Posterior vena cava (tissue), 2 donors: ENCODE data around the gene OR51E1. TPM values are rescaled to one million over a fixed set of nuclear protein-coding genes. Genes with fewer than 3 reads are reported as not detected.

Experiments
- DNase-seq: peaks from one replicate; pipeline ENCODE4 v3.0.0-alpha.2; 2020; ENCODE audit warnings: low spot score
- intact Hi-C, 2 donors: fragments of 100-400 bp; cut with DNase I; formaldehyde crosslinking; loops; one replicate each; pipeline versions ENCODE4 v1.14.1 to v1.14.2; 2022 to 2023
- long read RNA-seq, 2 donors: library from polyadenylated mRNA; unstranded; transcript quantifications; one replicate each; pipeline ENCODE4 v2.0.0, GENCODE V29; 2020 to 2021
- total RNA-seq, 2 donors: library from RNA; stranded (reverse); fragmentation: NEBNext Ultra II Directional; extraction: Animal tissue kit (Norgen Biotek cat#: 25700); gene quantifications; one replicate each; pipeline ENCODE4 v1.2.1, GENCODE V29; 2021
- donor health status: DM: yes; HTN: yes; CAD: no.
- donor health status: DM: yes; HTN: yes; CAD: no.

Gene OR51E1, protein sequence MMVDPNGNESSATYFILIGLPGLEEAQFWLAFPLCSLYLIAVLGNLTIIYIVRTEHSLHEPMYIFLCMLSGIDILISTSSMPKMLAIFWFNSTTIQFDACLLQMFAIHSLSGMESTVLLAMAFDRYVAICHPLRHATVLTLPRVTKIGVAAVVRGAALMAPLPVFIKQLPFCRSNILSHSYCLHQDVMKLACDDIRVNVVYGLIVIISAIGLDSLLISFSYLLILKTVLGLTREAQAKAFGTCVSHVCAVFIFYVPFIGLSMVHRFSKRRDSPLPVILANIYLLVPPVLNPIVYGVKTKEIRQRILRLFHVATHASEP
- total RNA-seq = 1 to 10 TPM in 1 of 2 donors, under 1 TPM in 1; 0.67 to 1.0 TPM
- long read RNA-seq, donor 1, partial matches to known transcripts = 0 of 3 reads
- long read RNA-seq, donor 1, other reads (novel, unspliced or antisense) = 0 of 3 reads
- long read RNA-seq, donor 2, partial matches to known transcripts = 0 of 2 reads
- long read RNA-seq, donor 2, other reads (novel, unspliced or antisense) = 0 of 2 reads

DNA sequence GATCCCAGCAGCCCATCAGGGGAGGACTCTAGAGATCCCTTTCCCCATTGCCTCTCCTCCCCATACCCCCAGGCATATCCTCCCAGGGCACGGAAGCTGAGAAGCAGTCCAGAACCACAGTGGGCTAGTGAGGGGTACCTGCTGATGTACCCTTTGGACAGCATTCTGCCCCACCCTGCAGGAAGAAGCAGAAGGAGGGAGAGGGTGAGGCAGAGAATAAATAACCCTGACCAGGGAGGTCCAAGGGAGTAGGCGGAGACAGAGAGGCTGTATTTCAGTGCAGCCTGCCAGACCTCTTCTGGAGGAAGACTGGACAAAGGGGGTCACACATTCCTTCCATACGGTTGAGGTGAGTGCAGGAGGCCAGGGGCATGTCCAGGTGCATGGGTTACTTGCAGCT is at the start of gene OR51E1:
Gene OR51E1, plus strand, starts transcription at position 301 of the 400 bp plus-strand sequence. CDS start 8,545 bp downstream, outside the sequence.
- no peak for DNase-seq
- intact Hi-C loops = no loop called here

DNA sequence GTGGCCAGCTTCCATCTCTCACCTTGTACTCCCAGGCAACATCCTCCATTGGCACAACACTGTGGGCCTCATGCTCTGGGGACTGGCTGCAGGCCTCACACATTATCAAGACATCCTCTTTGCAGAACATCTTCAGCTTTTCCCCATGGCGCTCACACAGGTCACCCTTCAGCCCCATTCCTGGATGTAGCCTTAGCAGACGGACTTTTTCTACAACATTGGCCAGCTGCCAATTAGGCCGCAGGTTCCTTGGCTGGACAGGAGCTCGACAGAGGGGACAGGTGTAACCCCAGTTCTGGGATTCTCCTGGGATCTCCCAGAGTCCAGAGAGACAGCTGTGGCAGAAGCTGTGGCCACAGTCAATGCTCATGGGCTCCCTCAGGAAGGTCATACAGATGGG is 38.7 kb upstream of the OR51E1 start:
- intact Hi-C loops = no loop called here
- no peak for DNase-seq

DNA sequence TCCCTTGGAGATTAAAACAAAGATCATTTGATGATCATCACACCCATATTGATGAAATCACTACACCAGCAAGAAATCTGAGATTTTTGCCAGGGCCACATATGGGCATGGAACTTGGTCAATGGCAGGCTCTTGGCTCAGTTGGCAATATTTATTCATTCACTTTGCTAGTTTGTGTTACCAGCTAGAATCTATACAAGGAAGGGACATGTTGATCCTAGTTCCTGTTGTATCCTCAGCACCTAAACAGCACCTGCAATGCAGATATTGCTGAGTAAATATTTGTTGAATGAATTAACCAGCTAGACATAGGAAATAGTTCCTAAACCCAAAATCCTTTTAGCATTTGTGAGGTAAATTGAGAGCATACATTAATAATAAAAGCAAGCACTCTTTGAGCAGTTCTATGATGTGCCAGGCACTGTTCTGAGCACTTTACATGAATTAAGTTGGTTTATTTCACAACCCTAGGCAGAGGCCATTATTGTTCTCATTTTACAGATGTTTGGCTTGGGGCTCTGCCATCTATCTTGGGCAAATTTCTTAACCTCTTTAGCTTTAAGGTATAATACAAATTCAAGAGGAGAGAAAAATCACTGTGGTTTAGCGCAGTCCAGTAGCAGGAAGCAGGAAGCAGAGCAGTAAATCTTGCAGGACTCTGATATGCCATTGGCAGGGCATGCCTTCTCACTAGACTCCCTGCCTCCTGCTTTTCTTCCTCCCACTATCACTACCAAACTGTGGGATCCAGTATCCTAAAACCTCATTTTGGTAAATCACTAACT is 37.4 kb upstream of the OR51E1 start:
- intact Hi-C loops = no loop called here
- no peak for DNase-seq

DNA sequence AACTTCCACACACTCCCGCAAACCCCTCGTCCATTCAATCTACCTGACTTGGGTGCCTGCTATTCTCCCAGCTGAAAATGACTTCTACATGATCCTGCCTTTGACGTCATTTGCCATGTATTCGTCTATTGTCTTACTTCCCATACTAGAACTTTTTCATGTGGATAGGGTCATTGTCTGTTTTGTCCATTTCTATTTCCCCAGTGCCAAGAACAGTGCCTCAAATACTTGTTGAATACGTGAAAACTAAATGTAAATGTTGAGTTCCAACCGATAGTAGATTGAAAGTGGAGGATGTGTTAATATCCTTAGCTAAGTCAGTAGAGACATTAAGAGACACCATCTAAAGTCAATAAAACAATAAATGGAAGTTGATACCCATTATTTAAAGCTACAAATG is 36.7 kb upstream of the OR51E1 start:
- intact Hi-C loops = no loop called here
- no peak for DNase-seq

DNA sequence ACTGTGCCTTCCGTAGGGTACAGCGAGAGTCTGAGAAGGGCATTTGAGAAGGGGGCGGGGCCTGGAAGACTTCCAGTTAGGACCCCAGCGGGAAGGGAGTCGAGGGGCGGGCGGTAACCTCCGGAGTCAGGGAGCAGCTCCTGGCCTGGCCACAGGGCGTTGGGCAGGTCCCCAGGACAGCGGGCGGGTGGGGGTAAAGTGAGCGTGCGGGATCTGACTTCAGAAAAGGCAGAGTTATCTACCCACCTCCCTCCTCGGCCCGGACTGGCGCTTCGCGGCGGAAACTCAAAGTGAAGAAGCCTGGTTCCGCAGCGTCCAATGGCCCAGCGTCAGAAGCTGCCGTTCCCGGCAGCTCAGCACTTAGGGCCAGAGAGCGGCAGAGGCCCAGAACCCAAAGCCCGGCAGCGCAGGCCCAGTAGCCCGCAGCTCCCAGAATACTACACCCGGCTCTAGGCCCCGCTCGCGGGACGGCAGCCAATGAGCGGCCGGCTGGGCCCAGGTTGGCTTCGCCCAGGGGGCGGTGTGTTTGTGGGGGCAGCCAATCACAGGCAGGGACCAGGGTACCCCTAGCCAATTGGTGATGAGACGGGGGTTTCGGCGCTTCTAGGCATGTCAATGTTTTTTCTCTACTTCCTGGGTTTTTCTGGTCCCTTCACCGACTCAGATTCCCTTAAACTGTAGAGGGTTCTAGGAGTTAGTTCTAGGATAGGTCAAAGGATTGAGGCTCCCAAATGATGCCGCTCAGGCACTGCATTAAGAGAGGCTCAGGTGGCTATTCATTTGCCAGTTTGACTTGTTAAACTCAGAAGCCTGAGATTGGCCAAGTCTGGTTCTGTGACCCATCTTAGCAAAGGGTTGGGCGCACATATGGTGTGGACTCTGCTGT is 35.8 kb upstream of the OR51E1 start, which contains the start of gene TRIM68:
Gene TRIM68, minus strand, starts transcription at position 451 of the 886 bp plus-strand sequence. CDS start 2,727 bp downstream, outside the sequence.
- intact Hi-C loops = no loop called here
- DNase-seq = peak; percentile 99

DNA sequence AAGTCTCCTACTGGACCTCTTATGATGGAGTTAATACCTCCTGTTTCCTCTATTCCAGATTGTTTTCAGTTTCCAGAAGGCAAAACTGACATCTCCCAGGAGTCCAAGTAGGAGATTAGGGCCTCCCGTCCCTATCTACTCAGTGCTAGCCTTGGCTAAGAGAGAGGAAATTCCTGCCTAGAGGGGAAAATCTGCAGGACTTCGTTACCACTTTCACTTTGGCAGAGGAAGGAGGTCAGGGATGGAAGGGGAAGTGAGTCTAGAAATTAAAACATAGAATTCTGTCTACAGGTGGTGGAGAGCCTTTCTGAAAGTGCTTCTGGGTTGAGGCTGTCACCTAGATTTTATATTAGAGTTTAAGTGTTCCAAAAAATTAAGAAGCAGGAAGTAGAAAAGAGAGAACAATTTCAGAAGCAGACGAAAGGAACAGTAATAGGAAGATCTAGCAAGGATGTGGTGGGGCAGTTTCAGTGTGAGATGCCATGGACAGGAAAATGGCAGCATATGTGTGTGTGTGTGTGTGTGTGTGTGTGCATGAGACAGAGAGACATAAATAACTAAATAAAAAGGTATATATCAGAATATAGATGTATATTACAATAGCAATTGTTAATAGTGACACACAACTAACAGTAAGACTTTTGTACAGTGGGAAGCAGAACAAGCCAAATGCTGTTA is 33.4 kb upstream of the OR51E1 start:
- intact Hi-C loops = no loop called here
- no peak for DNase-seq

DNA sequence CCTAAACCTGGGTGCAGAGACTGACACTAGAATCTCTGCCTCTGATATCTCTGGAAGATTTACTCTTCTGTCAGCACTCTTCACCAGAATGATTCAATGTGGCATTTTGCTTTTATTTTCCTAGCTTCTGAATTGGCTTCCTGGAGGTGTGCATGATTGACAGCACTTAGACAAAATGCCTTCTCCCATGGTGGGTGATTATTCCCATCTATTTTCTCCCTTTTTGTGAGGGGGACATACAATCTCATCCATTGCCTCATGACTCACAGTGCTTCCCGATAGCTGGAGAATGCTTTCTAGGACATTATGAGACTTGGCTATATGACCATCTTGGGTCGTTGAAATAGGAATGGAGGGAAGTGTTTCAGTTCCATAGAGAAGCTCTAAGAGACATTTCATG is 31.8 kb upstream of the OR51E1 start:
- DNase-seq = no peak
- intact Hi-C loops = no loop called here

DNA sequence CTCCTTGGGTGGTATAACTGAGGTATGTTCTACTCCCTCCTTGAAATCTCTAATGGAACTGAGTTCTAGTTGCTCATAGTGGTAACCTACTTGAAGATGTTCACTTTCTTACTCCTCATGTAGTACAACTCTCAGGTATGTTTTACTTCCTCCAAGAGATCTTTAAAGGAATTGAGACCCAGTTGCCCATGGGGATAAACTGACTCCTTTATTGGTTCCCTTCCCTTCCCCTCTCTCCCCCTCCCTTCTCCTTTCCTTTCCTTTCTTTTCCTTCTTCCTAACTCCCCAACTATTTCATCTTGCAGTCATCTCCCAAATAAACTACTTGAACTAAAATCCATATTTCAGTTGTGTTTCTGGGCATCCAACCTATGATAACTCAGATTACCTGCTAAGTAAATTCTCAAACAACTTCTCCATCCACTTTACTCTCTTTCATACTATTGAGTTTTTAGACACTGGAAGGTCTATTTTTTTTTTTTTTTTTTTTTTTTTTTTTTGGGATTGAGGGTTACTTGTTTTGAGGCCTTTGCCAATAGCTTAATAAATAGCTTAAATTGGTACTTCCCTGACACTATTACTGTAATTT is 27.8 kb upstream of the OR51E1 start:
- intact Hi-C loops = no loop called here
- DNase-seq = no peak

DNA sequence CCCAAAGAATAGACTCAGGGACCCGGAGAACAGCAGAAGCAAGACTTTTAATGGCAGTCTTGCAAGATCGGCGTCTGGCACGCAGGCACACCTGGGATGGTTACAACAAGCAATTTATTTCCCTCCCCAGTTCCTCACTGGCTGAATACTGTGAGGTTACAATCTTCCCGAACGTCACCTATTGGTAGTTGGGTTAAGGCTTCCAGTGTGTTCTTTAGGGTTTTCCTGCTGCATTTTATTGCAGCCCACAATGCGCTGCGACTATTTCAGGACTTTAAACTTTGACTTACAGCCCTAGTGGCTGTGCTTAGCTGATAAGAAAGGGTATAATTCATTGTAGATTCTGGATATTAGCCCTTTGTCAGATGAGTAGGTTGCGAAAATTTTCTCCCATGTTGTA is 24.3 kb upstream of the OR51E1 start:
- DNase-seq = no peak
- intact Hi-C loops = no loop called here

DNA sequence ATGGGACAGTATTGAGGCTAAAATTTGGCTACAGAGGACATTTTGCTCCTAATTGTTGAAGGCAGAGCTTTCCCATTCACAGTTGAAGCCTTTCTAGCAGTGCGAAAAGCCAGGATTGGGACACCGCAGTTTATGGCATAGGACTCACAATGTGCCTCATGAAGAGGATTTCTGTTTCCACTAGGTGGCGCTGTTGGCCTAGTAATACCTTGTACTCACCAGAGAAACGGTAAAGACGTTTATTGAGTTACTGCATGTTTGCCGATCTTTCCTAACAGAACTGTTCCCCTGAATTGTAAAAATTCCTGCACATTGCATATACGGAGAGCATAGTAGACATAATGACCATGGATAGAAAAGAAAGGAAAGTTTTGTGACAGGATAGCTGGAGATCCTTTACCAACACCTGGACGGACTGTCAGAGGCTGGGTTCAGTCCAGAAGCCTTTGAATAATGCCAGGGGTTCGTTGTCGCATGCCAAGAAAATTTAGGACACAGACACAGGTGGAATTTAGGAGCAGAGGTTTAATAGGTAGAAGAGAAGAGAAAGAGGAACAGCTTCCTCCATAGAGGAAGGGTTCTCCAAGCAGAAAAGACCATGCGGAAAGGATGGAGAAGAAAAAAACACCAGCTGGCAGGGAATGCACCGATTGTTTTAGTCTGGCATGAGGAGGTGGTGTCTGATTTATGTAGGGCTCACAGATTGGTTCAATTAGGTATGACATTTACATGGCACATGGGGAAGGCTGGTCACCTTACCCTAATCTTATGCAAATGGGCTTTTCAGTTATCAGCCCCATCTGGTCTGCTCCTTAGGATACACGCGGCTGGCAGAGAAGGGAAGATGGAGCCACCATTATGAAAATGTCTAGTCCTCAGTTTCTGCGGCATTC is 17.3 kb upstream of the OR51E1 start:
- no peak for DNase-seq
- intact Hi-C loops = no loop called here

DNA sequence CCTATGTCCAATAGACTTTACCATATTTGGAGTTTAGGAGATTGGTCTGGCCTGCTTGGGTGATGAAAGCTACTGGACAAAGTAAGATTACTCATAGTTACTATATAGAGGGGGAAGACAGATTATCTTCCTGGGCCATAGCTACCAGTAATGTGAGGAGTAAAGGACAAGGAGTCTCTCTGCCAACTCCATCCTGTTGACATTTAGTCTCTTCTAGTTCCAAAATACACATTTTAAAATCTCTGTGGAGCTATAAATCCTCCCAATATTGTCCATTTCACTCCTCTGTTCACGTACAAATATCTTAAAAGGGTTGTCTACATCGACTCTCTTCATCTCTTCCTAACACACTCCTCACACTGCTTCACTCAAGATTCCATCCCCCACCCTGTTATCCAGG is 7.6 kb upstream of the OR51E1 start:
- no peak for DNase-seq
- intact Hi-C loops = loop anchor here in 1 of 2 donors (10.0 kb wide), 1 partner anchor 369 kb away; no protein-coding TSS in a partner anchor

DNA sequence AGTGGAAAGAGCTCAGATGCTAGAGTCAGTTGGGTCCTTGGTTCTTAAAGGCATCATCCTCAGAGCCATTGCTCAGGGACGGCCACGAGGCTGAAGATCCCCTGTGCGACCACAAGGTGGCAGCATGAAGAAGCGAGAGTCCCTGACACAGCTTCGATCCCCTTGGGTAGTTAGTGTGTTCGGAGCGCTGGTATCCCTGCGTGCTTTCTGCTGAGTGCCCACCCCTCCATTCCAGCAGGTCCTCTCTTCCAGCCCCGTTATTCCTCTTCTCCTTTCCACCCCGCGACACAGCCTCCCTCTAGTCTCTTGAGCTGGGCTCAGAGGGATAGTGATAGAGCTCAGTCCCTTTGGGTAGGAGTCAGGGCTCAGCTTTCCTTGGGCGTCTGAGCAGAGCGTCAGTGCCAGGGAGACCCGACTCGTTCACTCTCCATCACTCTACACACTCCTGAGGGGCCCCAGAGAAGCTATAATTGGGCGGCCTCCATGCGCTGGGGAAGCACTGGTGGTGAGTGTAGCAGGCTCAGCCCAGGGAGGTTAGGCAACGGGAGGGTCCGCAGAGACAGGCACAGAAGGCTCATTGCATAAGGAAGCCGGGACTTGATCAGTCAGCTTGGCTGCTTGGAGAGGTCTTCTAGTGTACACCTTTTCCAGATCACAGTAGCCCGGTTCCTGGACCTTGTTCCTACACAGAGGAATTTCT is 6.7 kb upstream of the OR51E1 start, which contains the start of gene OR51D1:
Gene OR51D1, plus strand, starts transcription at position 516 of the 700 bp plus-strand sequence. CDS start 2,314 bp downstream, outside the sequence.
- DNase-seq = peak; percentile 85

DNA sequence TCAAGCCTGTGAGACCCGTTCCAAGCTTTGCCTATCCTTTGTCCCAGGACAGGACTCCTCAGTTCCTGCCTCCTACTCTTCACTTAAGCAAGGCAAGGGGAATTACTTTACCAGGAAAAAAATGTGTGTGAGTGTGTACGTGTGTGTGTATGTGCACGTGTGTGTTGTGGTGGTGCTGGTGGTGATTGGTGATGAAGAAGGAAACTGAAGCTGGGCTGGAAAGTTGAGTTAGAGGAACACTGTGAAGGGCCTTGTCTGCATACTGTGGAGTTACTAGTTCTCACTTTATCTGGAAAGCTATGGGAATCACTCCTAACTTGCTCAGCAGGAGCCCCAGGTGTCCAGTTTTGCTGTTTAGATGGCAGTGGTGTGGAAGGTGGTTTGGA is 6.1 kb upstream of the OR51E1 start:
- intact Hi-C loops = loop anchor here in 1 of 2 donors (10.0 kb wide), 1 partner anchor 367 kb away; no protein-coding TSS in a partner anchor
- no peak for DNase-seq

More for the DNA sequence above, 6.7 kb upstream of the OR51E1 start, which contains the start of gene OR51D1:
- intact Hi-C loops = loop anchor here in 1 of 2 donors (10.0 kb wide), 1 partner anchor 368 kb away; no protein-coding TSS in a partner anchor

DNA sequence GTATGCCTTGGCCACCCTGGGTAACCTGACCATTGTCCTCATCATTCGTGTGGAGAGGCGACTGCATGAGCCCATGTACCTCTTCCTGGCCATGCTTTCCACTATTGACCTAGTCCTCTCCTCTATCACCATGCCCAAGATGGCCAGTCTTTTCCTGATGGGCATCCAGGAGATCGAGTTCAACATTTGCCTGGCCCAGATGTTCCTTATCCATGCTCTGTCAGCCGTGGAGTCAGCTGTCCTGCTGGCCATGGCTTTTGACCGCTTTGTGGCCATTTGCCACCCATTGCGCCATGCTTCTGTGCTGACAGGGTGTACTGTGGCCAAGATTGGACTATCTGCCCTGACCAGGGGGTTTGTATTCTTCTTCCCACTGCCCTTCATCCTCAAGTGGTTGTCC is 3.9 kb upstream of the OR51E1 start:
- intact Hi-C loops = loop anchor here in 1 of 2 donors (10.0 kb wide), 1 partner anchor 365 kb away; no protein-coding TSS in a partner anchor

DNA sequence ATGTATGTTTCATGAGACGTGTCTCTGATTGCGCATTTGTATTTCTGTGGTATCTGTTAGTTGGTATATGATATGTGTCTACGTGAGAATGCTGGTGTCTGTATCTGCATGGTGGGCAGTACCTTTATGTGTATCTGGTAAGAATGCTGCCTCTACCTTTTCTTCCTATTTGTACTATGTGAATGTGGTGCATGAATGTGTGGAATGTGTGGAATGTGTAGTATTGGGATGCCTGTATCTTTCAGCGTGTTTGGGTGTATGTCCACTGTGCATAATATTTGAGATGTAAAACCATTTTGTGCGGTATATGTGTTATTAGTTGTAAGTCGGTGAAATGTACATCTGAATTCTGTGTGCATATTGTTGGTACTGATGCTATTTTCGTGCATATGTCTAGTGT is 2.3 kb upstream of the OR51E1 start:
- intact Hi-C loops = no loop called here
- no peak for DNase-seq

More for the DNA sequence above, 3.9 kb upstream of the OR51E1 start:
- no peak for DNase-seq

DNA sequence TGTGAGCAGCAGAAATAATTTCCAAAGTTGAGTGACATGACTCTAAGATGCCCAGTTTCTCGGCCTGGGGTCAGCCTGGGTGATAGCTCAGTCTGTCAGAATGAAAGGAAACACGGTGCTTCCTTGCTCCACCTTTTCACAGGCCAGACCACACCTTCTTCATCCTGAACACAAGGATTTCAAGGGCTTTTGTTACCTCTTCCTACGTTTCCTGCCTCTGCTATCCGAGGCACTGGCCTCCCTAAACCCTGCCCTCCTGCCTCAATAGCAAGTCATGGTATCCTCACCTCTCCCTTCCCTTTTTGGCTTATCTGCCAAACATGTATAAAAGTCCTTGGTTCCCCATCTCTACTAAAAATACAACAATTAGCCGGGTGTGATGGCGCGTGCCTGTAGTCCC is 1.7 kb upstream of the OR51E1 start:
- intact Hi-C loops = no loop called here
- DNase-seq = no peak
